Bronchial epithelial cell (primary cell): ENCODE data around the gene CFAP65. TPM values are rescaled to one million over a fixed set of nuclear protein-coding genes. Genes with fewer than 3 reads are reported as not detected.

Source experiments
- DNase-seq: peaks from one replicate; pipeline ENCODE4 v3.0.0-alpha.2; 2010; ENCODE audit warnings: low read depth
- FAIRE-seq: peaks from 2 replicates; lab custom pipeline; 2011; peaks lifted over from hg19 to GRCh38; lab: Jason Lieb, UNC
- H3K27me3 ChIP-seq: 2 replicates; pipeline ENCODE4 v1.5.1; 2011; ENCODE audit warnings: low read length; ENCODE audit not compliant: control insufficient read depth, insufficient read depth
- H3K36me3 ChIP-seq: 2 replicates; pipeline ENCODE4 v1.5.1; 2011; ENCODE audit warnings: low read length; ENCODE audit not compliant: control insufficient read depth, insufficient read depth
- H3K4me3 ChIP-seq: 2 replicates; pipeline ENCODE4 v1.5.1; 2011; ENCODE audit warnings: mild to moderate bottlenecking, low read depth, low read length, control low read depth
- CTCF ChIP-seq: IDR thresholded peaks from 2 replicates; pipeline ENCODE4 v1.5.1; 2011; ENCODE audit warnings: mild to moderate bottlenecking, moderate library complexity, low read length, control low read depth, inconsistent platforms; ENCODE audit not compliant: insufficient read depth, severe bottlenecking
- total RNA-seq: library from RNA; depleted of rRNA; stranded (reverse); fragments of >200 nt; gene quantifications from 2 replicates; pipeline ENCODE4 v1.2.1, GENCODE V29; 2014

The CFAP65 gene
- total RNA-seq, 1 donor from 2014 or later = not detected

- H3K4me3 ChIP-seq = no peak overlapping the region
- FAIRE-seq = no peak
- H3K27me3 ChIP-seq = peaks cover 49% of the 10 kb centered on the region
- H3K36me3 ChIP-seq = no peaks in the 10 kb centered on the region
- TF ChIP-seq CTCF = no peak
- no peak for DNase-seq
These were observed 18.7 kb upstream of the CFAP65 start for GRCh38 chr2:219059725-219060682.

DNA sequence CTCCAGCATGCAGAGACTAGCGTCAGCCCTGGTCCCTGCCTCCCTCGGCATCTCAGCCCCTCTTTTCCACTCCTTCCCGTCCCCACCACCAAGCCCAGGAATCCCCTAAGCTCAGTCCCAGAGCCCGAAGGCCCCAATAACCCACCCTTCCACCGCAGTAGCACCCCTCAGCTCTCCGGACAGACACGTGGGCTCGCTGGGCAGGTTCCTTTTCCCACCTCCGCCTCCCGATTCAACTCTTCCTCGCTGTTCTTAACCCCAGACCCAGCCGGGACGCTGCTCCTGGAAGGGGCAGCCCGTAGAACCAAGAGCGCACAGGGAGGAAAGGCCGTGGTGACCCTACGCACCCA is 18.0 kb upstream of the CFAP65 start:
- peaks cover 49% of the 10 kb centered on the region for H3K27me3 ChIP-seq
- DNase-seq (no peak), FAIRE-seq (no peak)
- TF ChIP-seq CTCF = no peak
- no peak overlapping the region for H3K4me3 ChIP-seq
- no peaks in the 10 kb centered on the region for H3K36me3 ChIP-seq

GRCh38 chr2:219058541-219059374 is 17.4 kb upstream of the CFAP65 start:
- no peaks in the 10 kb centered on the region for H3K36me3 ChIP-seq
- H3K4me3 ChIP-seq = no peak overlapping the region
- no peak for TF ChIP-seq CTCF
- no peak for DNase-seq
- FAIRE-seq = no peak
- peaks cover 47% of the 10 kb centered on the region for H3K27me3 ChIP-seq

GRCh38 chr2:219057709-219058540 is 16.6 kb upstream of the CFAP65 start:
- Histone ChIP-seq H3K27me3 (peaks cover 49% of the 10 kb centered on the region), H3K4me3 (no peak overlapping the region), H3K36me3 (no peaks in the 10 kb centered on the region)
- no peak for FAIRE-seq
- DNase-seq = peak; percentile 31
- TF ChIP-seq CTCF = peak; percentile 93

- Histone ChIP-seq H3K4me3 (no peak overlapping the region), H3K27me3 (peaks cover 49% of the 10 kb centered on the region), H3K36me3 (no peaks in the 10 kb centered on the region)
- TF ChIP-seq CTCF = no peak
- DNase-seq (no peak), FAIRE-seq (no peak)
These were observed 15.8 kb upstream of the CFAP65 start for GRCh38 chr2:219056896-219057708.
